Endodermal cell (in vitro differentiated cells): ENCODE results near the gene RAMP1. TPM values are rescaled to one million over a fixed set of nuclear protein-coding genes. Genes with fewer than 3 reads are reported as not detected.

ENCODE experiments used
- DNase-seq: peaks from one replicate; pipeline ENCODE4 v3.0.0-alpha.2; 2017
- H3K27ac ChIP-seq: 2 replicates; pipeline ENCODE4 v1.5.1; 2013; ENCODE audit warnings: mild to moderate bottlenecking, low read depth, low read length, moderate library complexity
- H3K27me3 ChIP-seq: 2 replicates; pipeline ENCODE4 v1.6.1; 2013; ENCODE audit warnings: mild to moderate bottlenecking, low read length, moderate library complexity; ENCODE audit not compliant: insufficient read depth, control insufficient read depth, poor library complexity, severe bottlenecking
- H3K36me3 ChIP-seq: 2 replicates; pipeline ENCODE4 v1.7.0; 2013; ENCODE audit warnings: mild to moderate bottlenecking, low read length, moderate library complexity; ENCODE audit not compliant: control insufficient read depth, insufficient read depth
- H3K4me1 ChIP-seq: one replicate; pipeline ENCODE4 v1.7.0; 2013; ENCODE audit warnings: low read length; ENCODE audit not compliant: control insufficient read depth, insufficient read depth
- H3K4me3 ChIP-seq: 2 replicates; pipeline ENCODE4 v1.5.1; 2013; ENCODE audit warnings: mild to moderate bottlenecking, low read length, moderate library complexity
- H3K9ac ChIP-seq: 2 replicates; pipeline ENCODE4 v1.6.1; 2013; ENCODE audit warnings: mild to moderate bottlenecking, low read length, moderate library complexity; ENCODE audit not compliant: poor library complexity, severe bottlenecking; ENCODE audit errors: extremely low read depth
- H3K9me3 ChIP-seq: 2 replicates; pipeline ENCODE4 v1.6.1; 2013; ENCODE audit warnings: mild to moderate bottlenecking, low read length, moderate library complexity; ENCODE audit not compliant: control insufficient read depth
- H3K27ac Mint-ChIP-seq: 2 replicates; pipeline ENCODE4 v1.8.0; 2020; ENCODE audit warnings: mixed read lengths
- H3K27me3 Mint-ChIP-seq: 2 replicates; pipeline ENCODE4 v1.8.0; 2021; ENCODE audit warnings: mild to moderate bottlenecking, mixed read lengths; ENCODE audit not compliant: insufficient read depth
- H3K36me3 Mint-ChIP-seq: 2 replicates; pipeline ENCODE4 v1.8.0; 2020; ENCODE audit warnings: low read depth, mixed read lengths
- H3K4me1 Mint-ChIP-seq: 2 replicates; pipeline ENCODE4 v1.8.0; 2020; ENCODE audit warnings: mixed read lengths
- H3K4me3 Mint-ChIP-seq: 2 replicates; pipeline ENCODE4 v1.8.0; 2020; ENCODE audit warnings: mild to moderate bottlenecking, moderate library complexity, mixed read lengths
- H3K9me3 Mint-ChIP-seq: 2 replicates; pipeline ENCODE4 v1.8.0; 2020; ENCODE audit warnings: mild to moderate bottlenecking, mixed read lengths
- CTCF ChIP-seq: fragments of 200-600 bp; sonication (generic); conservative IDR thresholded peaks from 2 replicates; pipeline ENCODE4 v1.5.0; 2021; ENCODE audit warnings: antibody characterized with exemption, mild to moderate bottlenecking
- WGBS, 2 experiments: methylation state at CpG; one replicate each; pipeline versions ENCODE4 v1.1.5 to v1.1.7; 2013; ENCODE audit warnings: missing lambda C conversion rate in 2 of 2, mixed read lengths in 1 of 2; ENCODE audit not compliant: insufficient coverage in 1 of 2, insufficient read length in 1 of 2; 5-methylcytosine and 5-hydroxymethylcytosine counted together
- total RNA-seq, 2 donors: library from RNA; stranded (reverse); fragmentation: NEBNext Ultra II Directional in 1 of 2; extraction: Animal tissue kit (Norgen Biotek cat#: 25700) in 1 of 2; gene quantifications; 2 replicates in 1 of 2; 3 replicates in 1 of 2; pipeline ENCODE4 v1.2.1, GENCODE V29; 2021

The RAMP1 gene
- total RNA-seq, 2 donors from 2014 or later, result 0.40 to 1.6 TPM

- no peaks in the 10 kb centered on the region for H3K36me3 Mint-ChIP-seq
- Histone ChIP-seq H3K9ac (no peak overlapping the region), H3K27ac (no peak overlapping the region), H3K9me3 (no peaks in the 10 kb centered on the region), H3K4me1 (no peaks in the 10 kb centered on the region), H3K27me3 (no peaks in the 10 kb centered on the region), H3K4me3 (no peak overlapping the region), H3K36me3 (no peaks in the 10 kb centered on the region)
- DNase-seq, result no peak
- no peaks in the 10 kb centered on the region for H3K4me1 Mint-ChIP-seq
- peaks cover 3% of the 10 kb centered on the region for H3K27me3 Mint-ChIP-seq
- TF ChIP-seq CTCF, result no peak
- peaks cover 6% of the 10 kb centered on the region for H3K9me3 Mint-ChIP-seq
- H3K4me3 Mint-ChIP-seq, result no peak overlapping the region
- H3K27ac Mint-ChIP-seq, result no peak overlapping the region
- 90 to 92% methylated on average over 8 to 9 of the region's 9 CpGs for WGBS, 2 experiments
Observed at GRCh38 chr2:237931205-237931721, 71.8 kb downstream of the RAMP1 start.

GRCh38 chr2:237932731-237933131 is 73.3 kb downstream of the RAMP1 start:
- Histone ChIP-seq H3K9ac (no peak overlapping the region), H3K4me1 (no peaks in the 10 kb centered on the region), H3K27me3 (no peaks in the 10 kb centered on the region), H3K4me3 (no peak overlapping the region), H3K36me3 (no peaks in the 10 kb centered on the region), H3K9me3 (no peaks in the 10 kb centered on the region), H3K27ac (no peak overlapping the region)
- H3K4me3 Mint-ChIP-seq, result no peak overlapping the region
- no peaks in the 10 kb centered on the region for H3K4me1 Mint-ChIP-seq
- H3K9me3 Mint-ChIP-seq, result peaks cover 6% of the 10 kb centered on the region
- DNase-seq, result no peak
- 84% methylated on average over 3 of the region's 3 CpGs; no CpG with 5 or more reads in 1 of the 2 experiments for WGBS, 2 experiments
- no peaks in the 10 kb centered on the region for H3K36me3 Mint-ChIP-seq
- H3K27ac Mint-ChIP-seq, result no peak overlapping the region
- TF ChIP-seq CTCF, result no peak
- H3K27me3 Mint-ChIP-seq, result no peaks in the 10 kb centered on the region

GRCh38 chr2:237934186-237934585 is 74.8 kb downstream of the RAMP1 start:
- H3K4me3 Mint-ChIP-seq, result no peak overlapping the region

More at GRCh38 chr2:237934186-237934585, 74.8 kb downstream of the RAMP1 start:
- TF ChIP-seq CTCF, result no peak
- 87 to 98% methylated on average over 5 of the region's 5 CpGs for WGBS, 2 experiments
- H3K4me1 ChIP-seq, result no peaks in the 10 kb centered on the region
- Mint-ChIP-seq H3K27me3 (no peaks in the 10 kb centered on the region), H3K27ac (no peak overlapping the region), H3K36me3 (no peaks in the 10 kb centered on the region), H3K9me3 (peaks cover 6% of the 10 kb centered on the region), H3K4me1 (no peaks in the 10 kb centered on the region)
- H3K36me3 ChIP-seq, result no peaks in the 10 kb centered on the region
- no peak overlapping the region for H3K4me3 ChIP-seq
- H3K9me3 ChIP-seq, result no peaks in the 10 kb centered on the region
- H3K27ac ChIP-seq, result no peak overlapping the region
- no peak for DNase-seq
- no peaks in the 10 kb centered on the region for H3K27me3 ChIP-seq
- H3K9ac ChIP-seq, result no peak overlapping the region
